DMS153 (cell line): ENCODE data around the gene BRAP.
"Not testable (repeated sequence)": the region's sequence is repeated elsewhere in the genome, so short reads cannot be mapped to it uniquely, and the experiment has no call there.

ENCODE experiments used
- DNase-seq: peaks from one replicate; lab custom pipeline; 2025; lab: John Stamatoyannopoulos, UW

The BRAP gene

DNA sequence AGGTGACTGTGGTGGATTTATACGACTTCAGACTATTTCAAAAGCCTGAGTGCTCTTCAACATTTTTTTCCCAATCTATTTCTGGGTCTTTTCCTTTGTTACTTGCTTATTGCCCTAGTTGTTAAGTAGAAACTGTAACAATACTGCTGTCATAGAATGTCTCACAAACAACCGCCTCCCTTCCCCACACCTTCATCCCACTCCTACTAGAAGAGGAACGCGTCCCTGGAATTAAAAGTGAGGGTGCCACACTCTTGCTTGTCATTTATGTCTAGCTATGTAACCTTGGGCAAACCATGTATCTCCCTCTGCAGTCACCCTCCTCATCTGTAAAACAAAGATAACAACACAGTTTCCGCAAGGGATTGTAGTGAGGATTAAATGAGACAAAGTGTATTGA, 8.6 kb downstream of the BRAP start:
- DNase-seq: no peak

- no peak for DNase-seq
These were observed 12.3 kb downstream of the BRAP start for GRCh38 chr12:111673503-111673902.

GRCh38 chr12:111672822-111673381, 12.9 kb downstream of the BRAP start:
- DNase-seq: no peak

- no peak for DNase-seq
These were observed 20.5 kb downstream of the BRAP start for GRCh38 chr12:111664961-111665865.

DNA sequence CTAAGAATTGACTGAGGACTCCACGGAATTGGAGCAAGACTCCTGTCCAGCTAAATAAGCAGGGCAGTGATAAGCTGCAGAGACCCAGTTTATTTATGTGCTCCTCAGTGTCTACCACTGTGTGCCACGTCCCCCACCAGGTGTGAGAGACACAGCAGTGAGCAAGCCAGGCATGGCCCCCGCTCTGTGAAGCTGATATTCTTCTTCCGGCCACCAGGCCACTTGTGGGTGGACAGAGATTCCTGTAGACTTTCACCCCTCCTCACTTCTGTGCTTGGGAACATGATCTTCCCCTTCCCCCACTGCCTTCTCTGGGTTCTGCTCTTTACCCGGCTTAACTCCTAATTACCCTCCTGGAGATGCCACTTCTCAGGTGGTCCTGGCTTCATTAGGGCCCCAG, 21.3 kb downstream of the BRAP start:
- DNase-seq: no peak

- no peak for DNase-seq
These were observed 29.7 kb downstream of the BRAP start for GRCh38 chr12:111656016-111656415.

DNA sequence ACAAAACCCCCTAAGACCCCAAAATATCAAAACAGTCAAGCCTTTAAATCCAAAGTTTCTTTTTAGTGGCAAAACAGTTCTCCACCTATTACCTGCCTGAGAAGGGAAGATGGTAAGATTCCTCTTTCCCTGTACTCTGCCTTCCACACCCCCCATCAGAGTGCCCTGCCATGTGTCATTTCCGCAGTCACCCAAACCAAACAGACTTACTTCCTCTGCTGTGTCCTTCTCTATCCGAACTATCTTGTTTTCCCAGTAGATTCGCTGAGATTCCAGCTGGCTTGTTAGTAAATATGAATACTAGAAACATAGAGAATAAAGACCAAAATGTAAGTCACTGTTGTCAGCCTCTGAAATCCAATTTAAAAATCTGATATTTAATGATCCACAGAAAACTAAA, 30.4 kb downstream of the BRAP start:
- DNase-seq: no peak

- no peak for DNase-seq
These were observed 32.2 kb downstream of the BRAP start for GRCh38 chr12:111653596-111653995.

- DNase-seq: not testable (repeated sequence)
These were observed 33.2 kb downstream of the BRAP start for GRCh38 chr12:111652530-111652929.

DNA sequence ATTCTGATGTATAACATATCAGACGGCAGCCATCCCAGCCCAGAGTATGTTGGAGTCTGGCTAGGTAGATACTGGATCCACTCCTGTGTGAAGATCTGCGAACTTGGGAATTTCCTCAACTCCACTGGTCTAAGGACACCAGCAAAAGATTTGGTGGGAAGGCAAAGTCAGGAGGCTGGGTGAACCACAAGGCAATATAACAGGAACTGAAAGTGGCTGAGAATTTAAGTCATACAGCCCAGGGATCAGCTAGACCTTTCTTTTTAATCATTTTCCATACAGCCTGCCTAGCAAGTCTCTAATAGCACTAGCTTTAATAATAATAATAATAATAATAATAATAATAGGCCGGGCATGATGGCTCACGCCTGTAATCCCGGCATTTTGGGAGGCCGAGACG, 34.8 kb downstream of the BRAP start:
- DNase-seq: no peak

DNA sequence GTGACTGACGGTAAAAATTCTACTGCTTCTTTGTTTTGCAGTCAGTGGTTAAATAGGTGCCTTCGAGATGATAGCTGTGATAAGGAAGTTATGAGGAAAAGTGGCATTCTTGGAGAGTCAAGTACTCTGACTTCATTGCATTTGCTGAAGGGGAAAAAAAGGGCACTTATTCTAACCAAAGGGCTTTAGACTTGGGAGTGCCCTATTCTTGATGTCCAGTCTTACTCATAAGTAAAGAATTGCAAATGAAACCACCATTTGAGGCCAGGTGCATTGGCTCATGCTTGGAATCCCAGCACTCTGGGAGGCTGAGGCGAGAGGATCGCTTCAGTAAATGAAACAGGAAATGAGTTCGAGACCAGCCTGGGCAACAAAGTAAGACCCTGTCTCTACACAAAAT, 40.3 kb downstream of the BRAP start:
- no peak for DNase-seq

DNA sequence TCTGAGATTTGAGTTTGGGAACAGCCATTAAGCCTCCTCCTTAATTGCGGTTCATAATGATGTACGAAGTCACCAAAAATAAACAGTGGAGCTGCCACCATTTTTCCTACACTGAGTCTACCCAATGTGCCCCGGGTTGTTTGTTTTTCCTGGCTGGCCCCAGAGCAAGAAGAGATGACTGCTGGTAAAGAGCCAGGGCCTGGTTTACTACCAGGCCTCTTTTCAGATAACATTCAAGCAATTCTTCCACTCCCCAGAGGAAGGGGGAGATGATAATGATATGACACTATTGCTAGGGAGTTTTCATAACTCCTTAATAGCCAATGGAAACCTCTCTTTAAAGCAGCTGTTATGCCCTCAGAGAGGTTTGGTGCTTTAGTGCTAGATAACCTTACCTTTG, 42.3 kb downstream of the BRAP start:
- no peak for DNase-seq

- no peak for DNase-seq
These were observed 42.9 kb downstream of the BRAP start for GRCh38 chr12:111642681-111643426.

- DNase-seq: no peak
These were observed 45.2 kb downstream of the BRAP start for GRCh38 chr12:111640506-111640905.

GRCh38 chr12:111638556-111638955, 47.2 kb downstream of the BRAP start:
- no peak for DNase-seq

- no peak for DNase-seq
These were observed 49.4 kb downstream of the BRAP start for GRCh38 chr12:111636209-111636945.

- no peak for DNase-seq
These were observed 50.2 kb downstream of the BRAP start for GRCh38 chr12:111635524-111635923.

GRCh38 chr12:111628505-111629260, 57.1 kb downstream of the BRAP start:
- no peak for DNase-seq

GRCh38 chr12:111626230-111626629, 59.5 kb downstream of the BRAP start:
- DNase-seq: no peak

DNA sequence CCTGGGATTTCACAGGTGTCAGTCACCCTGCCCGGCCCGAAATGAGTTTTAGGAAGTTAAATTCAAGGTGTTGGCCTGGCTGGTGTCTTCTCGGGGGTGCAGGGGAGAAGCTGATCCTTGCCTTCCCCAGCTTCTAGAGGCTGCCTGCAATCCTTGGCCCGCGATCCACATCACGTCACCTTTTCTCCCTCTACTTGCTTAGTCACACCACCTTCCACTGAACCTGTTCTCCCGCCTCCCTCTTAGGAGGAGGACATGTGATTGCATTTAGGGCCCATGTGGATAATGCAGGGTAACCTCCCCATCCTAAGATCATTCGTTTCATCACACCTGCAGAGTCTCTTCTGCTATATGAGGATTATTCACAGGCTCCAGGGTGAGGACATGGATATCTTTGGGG, 61.2 kb downstream of the BRAP start:
- no peak for DNase-seq

DNA sequence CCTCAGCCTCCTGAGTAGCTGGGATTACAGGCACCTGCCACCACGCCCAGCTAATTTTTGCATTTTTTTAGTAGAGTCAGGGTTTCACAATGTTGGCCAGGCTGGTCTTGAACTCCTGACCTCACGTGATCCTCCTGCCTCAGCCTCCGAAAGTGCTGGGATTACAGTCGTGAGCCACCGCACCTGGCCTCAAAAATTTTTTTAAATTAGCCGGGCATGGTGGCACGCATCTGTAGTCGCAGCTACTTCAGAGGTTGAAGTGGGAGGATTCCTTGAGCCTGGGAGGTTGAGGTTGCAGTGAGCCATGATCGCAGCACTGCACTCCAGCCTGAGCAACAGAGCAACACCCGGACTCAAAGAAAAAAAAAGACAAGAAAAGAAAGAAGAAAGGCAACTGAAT, 67.9 kb downstream of the BRAP start:
- not testable (repeated sequence) for DNase-seq
